NT2/D1 (cell line): ENCODE results near the gene TACR1.

ENCODE experiments used
- YY1 ChIP-seq: IDR thresholded peaks from 2 replicates; pipeline ENCODE4 v1.6.1; 2011; ENCODE audit not compliant: insufficient read length, insufficient read depth
- ZNF274 ChIP-seq: IDR thresholded peaks from 2 replicates; pipeline ENCODE4 v1.6.1; 2011; ENCODE audit warnings: mild to moderate bottlenecking, low read depth, low read length

DNA sequence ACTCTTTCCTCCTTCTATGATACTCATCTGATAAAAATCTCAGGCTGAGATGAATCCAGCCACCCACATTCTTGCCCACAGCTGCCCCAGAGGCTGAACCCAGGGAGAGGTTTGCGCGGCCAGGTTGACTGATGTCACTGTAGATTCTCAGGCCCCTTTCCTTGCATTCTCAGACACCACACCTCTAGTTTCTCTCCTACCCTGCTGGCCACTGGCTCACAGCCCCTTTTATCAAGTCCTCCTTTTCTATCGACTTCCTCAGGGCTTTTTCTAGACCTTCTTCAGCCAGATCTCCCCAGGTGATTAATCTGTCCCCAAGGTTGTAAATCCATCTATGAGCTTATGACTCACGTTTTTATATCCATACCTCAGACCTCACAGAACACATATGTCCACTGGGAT, 99.8 kb downstream of the TACR1 start:
- TF ChIP-seq YY1 (no peak), ZNF274 (no peak)
